AG10803 (cell line): Measurements from ENCODE around the gene CCDC187.

Experiments
- DNase-seq: peaks from one replicate; pipeline ENCODE4 v3.0.0; 2010; ENCODE audit warnings: low read depth
- H3K4me3 ChIP-seq: 2 replicates; pipeline ENCODE4 v1.5.1; 2011; ENCODE audit warnings: mild to moderate bottlenecking, low read length, control low read depth
- CTCF ChIP-seq: conservative IDR thresholded peaks from 2 replicates; pipeline ENCODE4 v1.5.1; 2011; ENCODE audit warnings: mild to moderate bottlenecking, low read length, control low read depth, inconsistent platforms

Gene CCDC187

GRCh38 chr9:136299116-136299515 is 4.8 kb downstream of the CCDC187 start:
- TF ChIP-seq CTCF: no peak
- no peak for DNase-seq
- no peak overlapping the region for H3K4me3 ChIP-seq

- no peak for TF ChIP-seq CTCF
- DNase-seq: no peak
- no peak overlapping the region for H3K4me3 ChIP-seq
These were observed 5.8 kb downstream of the CCDC187 start for GRCh38 chr9:136297766-136298735.

- no peak for TF ChIP-seq CTCF
- no peak for DNase-seq
- no peak overlapping the region for H3K4me3 ChIP-seq
These were observed 6.7 kb downstream of the CCDC187 start for GRCh38 chr9:136297016-136297691.

GRCh38 chr9:136296434-136297015 is 7.4 kb downstream of the CCDC187 start:
- DNase-seq: no peak
- no peak for TF ChIP-seq CTCF
- H3K4me3 ChIP-seq: no peak overlapping the region

- no peak overlapping the region for H3K4me3 ChIP-seq
- DNase-seq: no peak
These were observed 8.1 kb downstream of the CCDC187 start for GRCh38 chr9:136295542-136296433.

More at GRCh38 chr9:136295542-136296433, 8.1 kb downstream of the CCDC187 start:
- TF ChIP-seq CTCF: no peak
